ENCODE data around the gene SNAPC1.

- TF ChIP-seq, protein P1, sequence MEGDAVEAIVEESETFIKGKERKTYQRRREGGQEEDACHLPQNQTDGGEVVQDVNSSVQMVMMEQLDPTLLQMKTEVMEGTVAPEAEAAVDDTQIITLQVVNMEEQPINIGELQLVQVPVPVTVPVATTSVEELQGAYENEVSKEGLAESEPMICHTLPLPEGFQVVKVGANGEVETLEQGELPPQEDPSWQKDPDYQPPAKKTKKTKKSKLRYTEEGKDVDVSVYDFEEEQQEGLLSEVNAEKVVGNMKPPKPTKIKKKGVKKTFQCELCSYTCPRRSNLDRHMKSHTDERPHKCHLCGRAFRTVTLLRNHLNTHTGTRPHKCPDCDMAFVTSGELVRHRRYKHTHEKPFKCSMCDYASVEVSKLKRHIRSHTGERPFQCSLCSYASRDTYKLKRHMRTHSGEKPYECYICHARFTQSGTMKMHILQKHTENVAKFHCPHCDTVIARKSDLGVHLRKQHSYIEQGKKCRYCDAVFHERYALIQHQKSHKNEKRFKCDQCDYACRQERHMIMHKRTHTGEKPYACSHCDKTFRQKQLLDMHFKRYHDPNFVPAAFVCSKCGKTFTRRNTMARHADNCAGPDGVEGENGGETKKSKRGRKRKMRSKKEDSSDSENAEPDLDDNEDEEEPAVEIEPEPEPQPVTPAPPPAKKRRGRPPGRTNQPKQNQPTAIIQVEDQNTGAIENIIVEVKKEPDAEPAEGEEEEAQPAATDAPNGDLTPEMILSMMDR (IDR thresholded peaks at IDR 0.05; ENCODE audit: insufficient read depth, low read length, poor library complexity, severe bottlenecking): no peak
- no peak for TF ChIP-seq EZH2phosphoT487 (conservative IDR thresholded peaks at IDR 0.05; ENCODE audit: low read length)
These were observed at the start of gene SNAPC1 for GRCh38 chr14:61761959-61762786.
